ENCODE results near the gene HAND2.

The HAND2 gene

DNA sequence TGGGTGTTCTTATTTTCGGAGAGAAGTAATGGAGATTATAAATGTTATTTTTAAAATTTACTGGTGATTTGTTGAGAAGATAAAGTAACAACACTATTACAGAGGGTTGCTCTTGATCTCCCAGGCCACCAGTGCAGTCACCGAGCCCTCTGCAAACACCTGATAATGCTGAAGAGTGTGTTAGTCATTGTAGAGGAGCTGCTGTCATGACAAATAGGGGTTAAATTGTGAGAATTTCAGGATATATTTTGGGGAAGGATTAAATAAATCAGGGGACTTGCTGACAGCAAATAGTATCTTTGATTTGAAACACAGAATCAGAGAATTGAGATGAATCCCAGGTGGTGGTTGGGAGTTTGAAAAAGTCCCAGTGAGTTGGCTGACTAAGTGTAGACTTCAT, 16.7 kb upstream of the HAND2 start:
- no peaks in the 10 kb centered on the region for H3K79me2 ChIP-seq (ENCODE audit: insufficient read depth, low read length)
- H3K9ac ChIP-seq (ENCODE audit: low read length), result no peak overlapping the region
- no peak overlapping the region for H3K27ac ChIP-seq (ENCODE audit: low read depth, low read length)
- no peaks in the 10 kb centered on the region for H4K20me1 ChIP-seq (ENCODE audit: low read depth, low read length)
- no peaks in the 10 kb centered on the region for H3K36me3 ChIP-seq (ENCODE audit: low read length)
- no peak for TF ChIP-seq EZH2phosphoT487 (conservative IDR thresholded peaks at IDR 0.05; ENCODE audit: low read length)
- TF ChIP-seq, protein P1, sequence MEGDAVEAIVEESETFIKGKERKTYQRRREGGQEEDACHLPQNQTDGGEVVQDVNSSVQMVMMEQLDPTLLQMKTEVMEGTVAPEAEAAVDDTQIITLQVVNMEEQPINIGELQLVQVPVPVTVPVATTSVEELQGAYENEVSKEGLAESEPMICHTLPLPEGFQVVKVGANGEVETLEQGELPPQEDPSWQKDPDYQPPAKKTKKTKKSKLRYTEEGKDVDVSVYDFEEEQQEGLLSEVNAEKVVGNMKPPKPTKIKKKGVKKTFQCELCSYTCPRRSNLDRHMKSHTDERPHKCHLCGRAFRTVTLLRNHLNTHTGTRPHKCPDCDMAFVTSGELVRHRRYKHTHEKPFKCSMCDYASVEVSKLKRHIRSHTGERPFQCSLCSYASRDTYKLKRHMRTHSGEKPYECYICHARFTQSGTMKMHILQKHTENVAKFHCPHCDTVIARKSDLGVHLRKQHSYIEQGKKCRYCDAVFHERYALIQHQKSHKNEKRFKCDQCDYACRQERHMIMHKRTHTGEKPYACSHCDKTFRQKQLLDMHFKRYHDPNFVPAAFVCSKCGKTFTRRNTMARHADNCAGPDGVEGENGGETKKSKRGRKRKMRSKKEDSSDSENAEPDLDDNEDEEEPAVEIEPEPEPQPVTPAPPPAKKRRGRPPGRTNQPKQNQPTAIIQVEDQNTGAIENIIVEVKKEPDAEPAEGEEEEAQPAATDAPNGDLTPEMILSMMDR (IDR thresholded peaks at IDR 0.05; ENCODE audit: insufficient read depth, low read length, poor library complexity, severe bottlenecking), result no peak
- no peaks in the 10 kb centered on the region for H3K9me2 ChIP-seq (replicated peaks; ENCODE audit: insufficient read depth, low read length)
- no peaks in the 10 kb centered on the region for H3K9me3 ChIP-seq (ENCODE audit: insufficient read depth, low read length)
- H2AFZ ChIP-seq (ENCODE audit: low read depth, low read length, severe bottlenecking), result no peak overlapping the region
- no peaks in the 10 kb centered on the region for H3F3A ChIP-seq (ENCODE audit: insufficient read depth)
- no peaks in the 10 kb centered on the region for H3K27me3 ChIP-seq (ENCODE audit: low read length)
- no peak overlapping the region for H3K4me2 ChIP-seq (ENCODE audit: low read depth, low read length, poor library complexity, severe bottlenecking)
- H3K4me3 ChIP-seq (ENCODE audit: insufficient read depth, low read length, poor library complexity, severe bottlenecking), result no peak overlapping the region

GRCh38 chr4:173545440-173545839, 15.4 kb upstream of the HAND2 start:
- H3K27ac ChIP-seq (ENCODE audit: low read depth, low read length), result no peak overlapping the region

DNA sequence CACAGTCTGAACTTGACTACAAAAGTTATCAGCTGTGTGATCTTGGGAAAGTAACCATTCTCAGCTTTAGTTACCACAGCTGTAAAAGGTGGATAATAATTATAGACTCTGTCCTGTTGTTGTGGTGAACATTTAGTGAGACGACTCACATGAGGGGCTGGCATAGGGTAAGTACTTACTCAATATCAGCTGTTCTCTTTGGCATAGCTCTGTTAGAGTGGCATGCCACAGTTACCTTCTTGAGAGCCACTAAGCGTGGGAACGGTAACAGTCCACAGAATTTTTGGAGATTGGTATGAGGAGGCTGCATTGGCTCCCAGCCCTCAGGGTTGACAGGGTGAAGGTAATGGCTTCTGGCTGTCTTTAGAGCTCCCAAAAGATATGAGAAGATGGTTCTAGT, 13.2 kb upstream of the HAND2 start:
- no peaks in the 10 kb centered on the region for H3K79me2 ChIP-seq (ENCODE audit: insufficient read depth, low read length)
- H2AFZ ChIP-seq (ENCODE audit: low read depth, low read length, severe bottlenecking), result no peak overlapping the region
- H3K27me3 ChIP-seq (ENCODE audit: low read length), result no peaks in the 10 kb centered on the region
- no peak overlapping the region for H3K27ac ChIP-seq (ENCODE audit: low read depth, low read length)
- TF ChIP-seq EZH2phosphoT487 (conservative IDR thresholded peaks at IDR 0.05; ENCODE audit: low read length), result no peak
- TF ChIP-seq, protein P1 (IDR thresholded peaks at IDR 0.05; ENCODE audit: insufficient read depth, low read length, poor library complexity, severe bottlenecking), result no peak
- H3K36me3 ChIP-seq (ENCODE audit: low read length), result no peaks in the 10 kb centered on the region
- no peaks in the 10 kb centered on the region; the same call in 1 of the 2 replicates for H3F3A ChIP-seq (ENCODE audit: insufficient read depth)
- no peaks in the 10 kb centered on the region for H3K9me3 ChIP-seq (ENCODE audit: insufficient read depth, low read length)
- no peak overlapping the region for H3K4me3 ChIP-seq (ENCODE audit: insufficient read depth, low read length, poor library complexity, severe bottlenecking)
- H4K20me1 ChIP-seq (ENCODE audit: low read depth, low read length), result no peaks in the 10 kb centered on the region
- no peak overlapping the region for H3K9ac ChIP-seq (ENCODE audit: low read length)
- H3K9me2 ChIP-seq (replicated peaks; ENCODE audit: insufficient read depth, low read length), result no peaks in the 10 kb centered on the region
- no peak overlapping the region for H3K4me2 ChIP-seq (ENCODE audit: low read depth, low read length, poor library complexity, severe bottlenecking)

More at GRCh38 chr4:173545440-173545839, 15.4 kb upstream of the HAND2 start:
- no peak overlapping the region for H3K4me3 ChIP-seq (ENCODE audit: insufficient read depth, low read length, poor library complexity, severe bottlenecking)
- no peaks in the 10 kb centered on the region; the same call in 1 of the 2 replicates for H3F3A ChIP-seq (ENCODE audit: insufficient read depth)
- no peak overlapping the region for H3K4me2 ChIP-seq (ENCODE audit: low read depth, low read length, poor library complexity, severe bottlenecking)
- H3K27me3 ChIP-seq (ENCODE audit: low read length), result no peaks in the 10 kb centered on the region
- TF ChIP-seq, protein P1 (IDR thresholded peaks at IDR 0.05; ENCODE audit: insufficient read depth, low read length, poor library complexity, severe bottlenecking), result no peak
- TF ChIP-seq EZH2phosphoT487 (conservative IDR thresholded peaks at IDR 0.05; ENCODE audit: low read length), result no peak
- H3K79me2 ChIP-seq (ENCODE audit: insufficient read depth, low read length), result no peaks in the 10 kb centered on the region
- no peaks in the 10 kb centered on the region for H3K9me3 ChIP-seq (ENCODE audit: insufficient read depth, low read length)
- no peaks in the 10 kb centered on the region for H4K20me1 ChIP-seq (ENCODE audit: low read depth, low read length)
- no peak overlapping the region for H3K9ac ChIP-seq (ENCODE audit: low read length)
- H3K9me2 ChIP-seq (replicated peaks; ENCODE audit: insufficient read depth, low read length), result no peaks in the 10 kb centered on the region
- H2AFZ ChIP-seq (ENCODE audit: low read depth, low read length, severe bottlenecking), result no peak overlapping the region
- no peaks in the 10 kb centered on the region for H3K36me3 ChIP-seq (ENCODE audit: low read length)

All from SU-DHL-6 (cell line).